ENCODE measurements around the gene SUZ12. TPM values are rescaled to one million over a fixed set of nuclear protein-coding genes. Genes with fewer than 3 reads are reported as not detected.

Gene SUZ12
- total and polyA plus RNA-seq, 2 experiments from 2014 or later, result 22.3 to 39.8 TPM

DNA sequence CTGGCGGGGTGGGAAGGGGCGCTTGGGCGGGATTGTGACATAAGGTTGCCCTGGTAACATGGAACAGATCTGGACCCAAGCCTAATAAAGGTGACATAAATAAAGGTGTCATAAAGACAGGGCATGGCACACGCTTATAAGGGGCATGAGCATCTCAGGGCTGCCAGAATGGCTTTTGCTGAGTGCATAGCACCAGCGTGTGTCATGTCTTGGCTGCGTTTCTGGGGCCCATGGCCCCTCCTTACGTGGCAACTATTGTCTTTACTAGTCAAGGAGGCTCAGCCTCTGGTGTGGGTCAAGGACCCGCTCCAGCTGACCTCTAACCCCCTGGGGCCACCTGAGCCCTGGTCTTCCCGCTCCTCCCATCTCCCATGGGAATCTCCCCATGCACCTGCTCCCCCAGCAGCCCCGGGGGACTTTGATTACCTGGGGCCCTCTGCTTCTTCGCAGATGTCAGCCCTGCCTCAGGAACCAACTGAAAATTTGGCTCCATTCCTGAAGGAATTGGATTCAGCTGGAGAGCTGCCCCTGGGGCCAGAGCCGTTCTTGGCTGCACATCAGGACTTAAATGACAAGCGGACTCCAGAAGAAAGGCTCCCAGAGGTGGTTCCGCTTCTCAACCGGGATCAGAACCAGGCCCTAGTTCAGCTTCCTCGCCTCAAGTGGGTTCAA, 84.3 kb downstream of the SUZ12 start:
- Histone ChIP-seq H3K4me1 (ENCODE audit: insufficient read depth) (peaks cover 4% of the 10 kb centered on the region; the same call in 1 of the 2 replicates), H3K79me2 (replicated peaks; ENCODE audit: insufficient read depth) (peaks cover 27% of the 10 kb centered on the region), H4K20me1 (replicated peaks; ENCODE audit: insufficient read depth) (peaks cover 14% of the 10 kb centered on the region; the same call in 1 of the 2 replicates), H3K27ac (ENCODE audit: low read depth) (no peak overlapping the region), H3K4me2 (no peak overlapping the region), H3K9me2 (ENCODE audit: insufficient read depth) (no peaks in the 10 kb centered on the region), H2AFZ (no peak overlapping the region), H3K4me3 (no peak overlapping the region), H3K36me3 (ENCODE audit: insufficient read depth) (no peaks in the 10 kb centered on the region), H3F3A (replicated peaks; ENCODE audit: low read depth) (no peaks in the 10 kb centered on the region), H3K27me3 (ENCODE audit: insufficient read depth) (no peaks in the 10 kb centered on the region)
- Mint-ChIP-seq H3K27ac (no peak overlapping the region), H3K9me3 (no peaks in the 10 kb centered on the region), H3K4me1 (no peaks in the 10 kb centered on the region; the same call in 1 of the 3 replicates), H3K4me3 (no peak overlapping the region), H3K27me3 (ENCODE audit: insufficient read depth, low read depth, poor library complexity) (no peaks in the 10 kb centered on the region), H3K36me3 (ENCODE audit: low read depth) (peaks cover 22% of the 10 kb centered on the region)
- ATAC-seq (no peak), DNase-seq (ENCODE audit: low spot score) (no peak)
- TF ChIP-seq EZH2phosphoT487 (IDR thresholded peaks at IDR 0.05; ENCODE audit: unreplicated experiment) (no peak), ZNF331 (CRISPR knock-in tag; IDR thresholded peaks at IDR 0.05; ENCODE audit: low read depth) (no peak), ZNF114 (CRISPR knock-in tag; IDR thresholded peaks at IDR 0.05) (no peak), JUNB (IDR thresholded peaks at IDR 0.05; ENCODE audit: unreplicated experiment) (no peak)
- TF ChIP-seq, protein P1, sequence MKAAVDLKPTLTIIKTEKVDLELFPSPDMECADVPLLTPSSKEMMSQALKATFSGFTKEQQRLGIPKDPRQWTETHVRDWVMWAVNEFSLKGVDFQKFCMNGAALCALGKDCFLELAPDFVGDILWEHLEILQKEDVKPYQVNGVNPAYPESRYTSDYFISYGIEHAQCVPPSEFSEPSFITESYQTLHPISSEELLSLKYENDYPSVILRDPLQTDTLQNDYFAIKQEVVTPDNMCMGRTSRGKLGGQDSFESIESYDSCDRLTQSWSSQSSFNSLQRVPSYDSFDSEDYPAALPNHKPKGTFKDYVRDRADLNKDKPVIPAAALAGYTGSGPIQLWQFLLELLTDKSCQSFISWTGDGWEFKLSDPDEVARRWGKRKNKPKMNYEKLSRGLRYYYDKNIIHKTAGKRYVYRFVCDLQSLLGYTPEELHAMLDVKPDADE (IDR thresholded peaks at IDR 0.05), result no peak
- TF ChIP-seq, protein P2, sequence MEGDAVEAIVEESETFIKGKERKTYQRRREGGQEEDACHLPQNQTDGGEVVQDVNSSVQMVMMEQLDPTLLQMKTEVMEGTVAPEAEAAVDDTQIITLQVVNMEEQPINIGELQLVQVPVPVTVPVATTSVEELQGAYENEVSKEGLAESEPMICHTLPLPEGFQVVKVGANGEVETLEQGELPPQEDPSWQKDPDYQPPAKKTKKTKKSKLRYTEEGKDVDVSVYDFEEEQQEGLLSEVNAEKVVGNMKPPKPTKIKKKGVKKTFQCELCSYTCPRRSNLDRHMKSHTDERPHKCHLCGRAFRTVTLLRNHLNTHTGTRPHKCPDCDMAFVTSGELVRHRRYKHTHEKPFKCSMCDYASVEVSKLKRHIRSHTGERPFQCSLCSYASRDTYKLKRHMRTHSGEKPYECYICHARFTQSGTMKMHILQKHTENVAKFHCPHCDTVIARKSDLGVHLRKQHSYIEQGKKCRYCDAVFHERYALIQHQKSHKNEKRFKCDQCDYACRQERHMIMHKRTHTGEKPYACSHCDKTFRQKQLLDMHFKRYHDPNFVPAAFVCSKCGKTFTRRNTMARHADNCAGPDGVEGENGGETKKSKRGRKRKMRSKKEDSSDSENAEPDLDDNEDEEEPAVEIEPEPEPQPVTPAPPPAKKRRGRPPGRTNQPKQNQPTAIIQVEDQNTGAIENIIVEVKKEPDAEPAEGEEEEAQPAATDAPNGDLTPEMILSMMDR (conservative IDR thresholded peaks at IDR 0.05; ENCODE audit: low read depth in 2 of 2), result no peak

DNA sequence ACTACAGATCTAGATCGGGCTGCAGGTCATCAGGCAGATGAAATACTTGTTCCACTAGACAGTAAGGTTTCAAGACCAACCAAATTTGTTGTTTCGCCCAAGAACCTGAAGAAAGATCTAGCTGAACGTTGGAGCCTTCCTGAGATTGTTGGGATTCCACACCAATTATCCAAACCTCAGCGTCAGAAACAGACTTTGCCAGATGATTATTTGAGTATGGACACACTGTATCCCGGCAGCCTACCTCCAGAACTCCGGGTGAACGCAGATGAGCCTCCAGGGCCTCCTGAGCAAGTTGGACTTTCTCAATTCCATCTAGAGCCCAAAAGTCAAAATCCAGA, 84.8 kb downstream of the SUZ12 start:
- no peak overlapping the region for H3K4me3 ChIP-seq
- no peak overlapping the region for H2AFZ ChIP-seq
- no peak overlapping the region for H3K4me2 ChIP-seq
- H3K4me1 ChIP-seq (ENCODE audit: insufficient read depth), result peaks cover 4% of the 10 kb centered on the region; the same call in 1 of the 2 replicates
- DNase-seq (ENCODE audit: low spot score) (no peak), ATAC-seq (no peak)
- H3K79me2 ChIP-seq (replicated peaks; ENCODE audit: insufficient read depth), result peaks cover 26% of the 10 kb centered on the region
- H3K36me3 ChIP-seq (ENCODE audit: insufficient read depth), result no peaks in the 10 kb centered on the region
- no peaks in the 10 kb centered on the region; the same call in 2 of the 3 replicates for H3K4me1 Mint-ChIP-seq
- no peak overlapping the region for H3K4me3 Mint-ChIP-seq
- no peaks in the 10 kb centered on the region for H3K27me3 Mint-ChIP-seq (ENCODE audit: insufficient read depth, low read depth, poor library complexity)
- no peaks in the 10 kb centered on the region for H3K9me2 ChIP-seq (ENCODE audit: insufficient read depth)
- H4K20me1 ChIP-seq (replicated peaks; ENCODE audit: insufficient read depth), result 0 out of 2 replicates have a peak, but pooled peaks cover 13% of the 10 kb centered on the region
- peaks cover 22% of the 10 kb centered on the region for H3K36me3 Mint-ChIP-seq (ENCODE audit: low read depth)
- H3K27me3 ChIP-seq (ENCODE audit: insufficient read depth), result no peaks in the 10 kb centered on the region
- no peak overlapping the region for H3K27ac ChIP-seq (ENCODE audit: low read depth)
- H3K9me3 Mint-ChIP-seq, result no peaks in the 10 kb centered on the region
- no peaks in the 10 kb centered on the region for H3F3A ChIP-seq (replicated peaks; ENCODE audit: low read depth)
- H3K27ac Mint-ChIP-seq, result no peak overlapping the region
- TF ChIP-seq, protein P3, sequence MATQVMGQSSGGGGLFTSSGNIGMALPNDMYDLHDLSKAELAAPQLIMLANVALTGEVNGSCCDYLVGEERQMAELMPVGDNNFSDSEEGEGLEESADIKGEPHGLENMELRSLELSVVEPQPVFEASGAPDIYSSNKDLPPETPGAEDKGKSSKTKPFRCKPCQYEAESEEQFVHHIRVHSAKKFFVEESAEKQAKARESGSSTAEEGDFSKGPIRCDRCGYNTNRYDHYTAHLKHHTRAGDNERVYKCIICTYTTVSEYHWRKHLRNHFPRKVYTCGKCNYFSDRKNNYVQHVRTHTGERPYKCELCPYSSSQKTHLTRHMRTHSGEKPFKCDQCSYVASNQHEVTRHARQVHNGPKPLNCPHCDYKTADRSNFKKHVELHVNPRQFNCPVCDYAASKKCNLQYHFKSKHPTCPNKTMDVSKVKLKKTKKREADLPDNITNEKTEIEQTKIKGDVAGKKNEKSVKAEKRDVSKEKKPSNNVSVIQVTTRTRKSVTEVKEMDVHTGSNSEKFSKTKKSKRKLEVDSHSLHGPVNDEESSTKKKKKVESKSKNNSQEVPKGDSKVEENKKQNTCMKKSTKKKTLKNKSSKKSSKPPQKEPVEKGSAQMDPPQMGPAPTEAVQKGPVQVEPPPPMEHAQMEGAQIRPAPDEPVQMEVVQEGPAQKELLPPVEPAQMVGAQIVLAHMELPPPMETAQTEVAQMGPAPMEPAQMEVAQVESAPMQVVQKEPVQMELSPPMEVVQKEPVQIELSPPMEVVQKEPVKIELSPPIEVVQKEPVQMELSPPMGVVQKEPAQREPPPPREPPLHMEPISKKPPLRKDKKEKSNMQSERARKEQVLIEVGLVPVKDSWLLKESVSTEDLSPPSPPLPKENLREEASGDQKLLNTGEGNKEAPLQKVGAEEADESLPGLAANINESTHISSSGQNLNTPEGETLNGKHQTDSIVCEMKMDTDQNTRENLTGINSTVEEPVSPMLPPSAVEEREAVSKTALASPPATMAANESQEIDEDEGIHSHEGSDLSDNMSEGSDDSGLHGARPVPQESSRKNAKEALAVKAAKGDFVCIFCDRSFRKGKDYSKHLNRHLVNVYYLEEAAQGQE (IDR thresholded peaks at IDR 0.05; ENCODE audit: unreplicated experiment), result no peak
- TF ChIP-seq ZNF114 (CRISPR knock-in tag; IDR thresholded peaks at IDR 0.05), result no peak
- TF ChIP-seq CREB1 (CRISPR knock-in tag; IDR thresholded peaks at IDR 0.05; ENCODE audit: low read depth), result no peak
- no peak for TF ChIP-seq ZNF331 (CRISPR knock-in tag; IDR thresholded peaks at IDR 0.05; ENCODE audit: low read depth)
- TF ChIP-seq JUNB (IDR thresholded peaks at IDR 0.05; ENCODE audit: unreplicated experiment), result no peak
